ENCODE measurements around the gene TBL2.

TBL2 gene

GRCh38 chr7:73573276-73573675 lies 5.1 kb downstream of the TBL2 start:
- no peak overlapping the region for H3K4me3 ChIP-seq (replicated peaks; ENCODE audit: insufficient read depth, low read length)
- no peak overlapping the region for H3K27ac ChIP-seq (replicated peaks)
- no peak for DNase-seq (ENCODE audit: low read depth in 1 of 2, low spot score in 1 of 2)
- TF ChIP-seq GABPA (IDR thresholded peaks at IDR 0.05; ENCODE audit: low read depth) (no peak), CTCF (IDR thresholded peaks at IDR 0.05; ENCODE audit: insufficient read depth, low read length) (no peak), POLR2AphosphoS5 (IDR thresholded peaks at IDR 0.05; ENCODE audit: low read depth) (no peak), SPI1 (IDR thresholded peaks at IDR 0.05; ENCODE audit: borderline replicate concordance, low read depth) (no peak)
- TF ChIP-seq, protein P1, sequence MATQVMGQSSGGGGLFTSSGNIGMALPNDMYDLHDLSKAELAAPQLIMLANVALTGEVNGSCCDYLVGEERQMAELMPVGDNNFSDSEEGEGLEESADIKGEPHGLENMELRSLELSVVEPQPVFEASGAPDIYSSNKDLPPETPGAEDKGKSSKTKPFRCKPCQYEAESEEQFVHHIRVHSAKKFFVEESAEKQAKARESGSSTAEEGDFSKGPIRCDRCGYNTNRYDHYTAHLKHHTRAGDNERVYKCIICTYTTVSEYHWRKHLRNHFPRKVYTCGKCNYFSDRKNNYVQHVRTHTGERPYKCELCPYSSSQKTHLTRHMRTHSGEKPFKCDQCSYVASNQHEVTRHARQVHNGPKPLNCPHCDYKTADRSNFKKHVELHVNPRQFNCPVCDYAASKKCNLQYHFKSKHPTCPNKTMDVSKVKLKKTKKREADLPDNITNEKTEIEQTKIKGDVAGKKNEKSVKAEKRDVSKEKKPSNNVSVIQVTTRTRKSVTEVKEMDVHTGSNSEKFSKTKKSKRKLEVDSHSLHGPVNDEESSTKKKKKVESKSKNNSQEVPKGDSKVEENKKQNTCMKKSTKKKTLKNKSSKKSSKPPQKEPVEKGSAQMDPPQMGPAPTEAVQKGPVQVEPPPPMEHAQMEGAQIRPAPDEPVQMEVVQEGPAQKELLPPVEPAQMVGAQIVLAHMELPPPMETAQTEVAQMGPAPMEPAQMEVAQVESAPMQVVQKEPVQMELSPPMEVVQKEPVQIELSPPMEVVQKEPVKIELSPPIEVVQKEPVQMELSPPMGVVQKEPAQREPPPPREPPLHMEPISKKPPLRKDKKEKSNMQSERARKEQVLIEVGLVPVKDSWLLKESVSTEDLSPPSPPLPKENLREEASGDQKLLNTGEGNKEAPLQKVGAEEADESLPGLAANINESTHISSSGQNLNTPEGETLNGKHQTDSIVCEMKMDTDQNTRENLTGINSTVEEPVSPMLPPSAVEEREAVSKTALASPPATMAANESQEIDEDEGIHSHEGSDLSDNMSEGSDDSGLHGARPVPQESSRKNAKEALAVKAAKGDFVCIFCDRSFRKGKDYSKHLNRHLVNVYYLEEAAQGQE (IDR thresholded peaks at IDR 0.05; ENCODE audit: insufficient replicate concordance, low read depth): no peak
- no peaks in the 10 kb centered on the region for H3K27me3 ChIP-seq (ENCODE audit: insufficient read depth, poor library complexity, severe bottlenecking)

GRCh38 chr7:73572767-73573186 lies 5.6 kb downstream of the TBL2 start:
- no peaks in the 10 kb centered on the region for H3K27me3 ChIP-seq (ENCODE audit: insufficient read depth, poor library complexity, severe bottlenecking)
- TF ChIP-seq POLR2AphosphoS5 (IDR thresholded peaks at IDR 0.05; ENCODE audit: low read depth) (no peak), SPI1 (IDR thresholded peaks at IDR 0.05; ENCODE audit: borderline replicate concordance, low read depth) (no peak), GABPA (IDR thresholded peaks at IDR 0.05; ENCODE audit: low read depth) (no peak), CTCF (IDR thresholded peaks at IDR 0.05; ENCODE audit: insufficient read depth, low read length) (no peak)
- TF ChIP-seq, protein P1 (IDR thresholded peaks at IDR 0.05; ENCODE audit: insufficient replicate concordance, low read depth): no peak
- DNase-seq (ENCODE audit: low read depth in 1 of 2, low spot score in 1 of 2): no peak
- H3K4me3 ChIP-seq (replicated peaks; ENCODE audit: insufficient read depth, low read length): no peak overlapping the region
- no peak overlapping the region for H3K27ac ChIP-seq (replicated peaks)

- TF ChIP-seq SPI1 (IDR thresholded peaks at IDR 0.05; ENCODE audit: borderline replicate concordance, low read depth) (no peak), CTCF (IDR thresholded peaks at IDR 0.05; ENCODE audit: insufficient read depth, low read length) (no peak), GABPA (IDR thresholded peaks at IDR 0.05; ENCODE audit: low read depth) (no peak), POLR2AphosphoS5 (IDR thresholded peaks at IDR 0.05; ENCODE audit: low read depth) (no peak)
- TF ChIP-seq, protein P1 (IDR thresholded peaks at IDR 0.05; ENCODE audit: insufficient replicate concordance, low read depth): no peak
- DNase-seq (ENCODE audit: low read depth in 1 of 2, low spot score in 1 of 2): no peak
- Histone ChIP-seq H3K27ac (replicated peaks) (no peak overlapping the region), H3K27me3 (ENCODE audit: insufficient read depth, poor library complexity, severe bottlenecking) (no peaks in the 10 kb centered on the region), H3K4me3 (replicated peaks; ENCODE audit: insufficient read depth, low read length) (no peak overlapping the region)
Observed at GRCh38 chr7:73570977-73571376, 7.4 kb downstream of the TBL2 start.
